MM.1S (cell line): ENCODE data around the gene LEO1.

ENCODE experiments used
- EZH2 ChIP-seq: fragments of 300-600 bp; sonication (generic); optimal IDR thresholded peaks from 2 replicates; pipeline ENCODE3; 2017; ENCODE audit warnings: low read depth, mild to moderate bottlenecking, antibody characterized with exemption, low read length, mixed read lengths
- EZH2phosphoT487 ChIP-seq: fragments of 300-600 bp; sonication (generic); IDR thresholded peaks from 2 replicates; pipeline ENCODE4 v1.6.1; 2018; ENCODE audit warnings: antibody characterized with exemption, low read length
- TF ChIP-seq, protein P1 (sequence below): fragments of 300-600 bp; sonication (generic); IDR thresholded peaks from 2 replicates; pipeline ENCODE4 v1.5.1; 2016; ENCODE audit warnings: antibody characterized with exemption, low read length, mixed read lengths

DNA sequence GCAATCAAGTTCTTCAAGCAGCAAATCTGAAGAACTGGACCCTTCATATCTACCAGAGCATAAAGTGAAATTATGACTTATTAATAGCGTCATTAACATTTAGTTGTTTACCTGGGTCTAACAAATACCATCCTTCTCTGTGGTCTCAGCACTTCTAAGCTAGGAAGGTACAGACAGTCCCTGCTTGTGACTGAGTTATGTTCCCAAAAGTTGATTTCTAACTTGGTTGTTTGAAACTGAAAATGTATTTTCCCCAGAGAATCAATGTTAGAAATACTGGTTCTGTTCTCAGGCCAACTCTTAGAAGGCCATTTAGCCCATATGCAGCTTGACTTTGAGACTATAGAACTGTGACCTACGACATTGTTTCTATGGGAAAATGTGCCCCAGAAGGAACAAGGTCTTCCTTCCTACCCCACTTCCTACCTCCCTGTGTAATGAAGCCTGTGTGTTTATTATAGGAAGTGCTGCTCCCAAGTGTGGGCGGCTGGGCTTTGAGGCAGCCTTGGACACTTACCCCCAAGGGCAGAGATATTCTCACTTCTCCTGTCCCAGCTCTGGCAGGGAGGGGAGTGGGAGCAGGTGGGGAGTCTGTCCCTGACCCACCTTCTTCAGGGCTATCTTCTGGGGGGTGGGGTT, 35.2 kb upstream of the LEO1 start:
- TF ChIP-seq, protein P1, sequence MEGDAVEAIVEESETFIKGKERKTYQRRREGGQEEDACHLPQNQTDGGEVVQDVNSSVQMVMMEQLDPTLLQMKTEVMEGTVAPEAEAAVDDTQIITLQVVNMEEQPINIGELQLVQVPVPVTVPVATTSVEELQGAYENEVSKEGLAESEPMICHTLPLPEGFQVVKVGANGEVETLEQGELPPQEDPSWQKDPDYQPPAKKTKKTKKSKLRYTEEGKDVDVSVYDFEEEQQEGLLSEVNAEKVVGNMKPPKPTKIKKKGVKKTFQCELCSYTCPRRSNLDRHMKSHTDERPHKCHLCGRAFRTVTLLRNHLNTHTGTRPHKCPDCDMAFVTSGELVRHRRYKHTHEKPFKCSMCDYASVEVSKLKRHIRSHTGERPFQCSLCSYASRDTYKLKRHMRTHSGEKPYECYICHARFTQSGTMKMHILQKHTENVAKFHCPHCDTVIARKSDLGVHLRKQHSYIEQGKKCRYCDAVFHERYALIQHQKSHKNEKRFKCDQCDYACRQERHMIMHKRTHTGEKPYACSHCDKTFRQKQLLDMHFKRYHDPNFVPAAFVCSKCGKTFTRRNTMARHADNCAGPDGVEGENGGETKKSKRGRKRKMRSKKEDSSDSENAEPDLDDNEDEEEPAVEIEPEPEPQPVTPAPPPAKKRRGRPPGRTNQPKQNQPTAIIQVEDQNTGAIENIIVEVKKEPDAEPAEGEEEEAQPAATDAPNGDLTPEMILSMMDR: no peak
- TF ChIP-seq EZH2: no peak
- no peak for TF ChIP-seq EZH2phosphoT487
